Esophagus squamous epithelium (tissue), 5 donors: Measurements from ENCODE around the gene DMKN. TPM values are rescaled to one million over a fixed set of nuclear protein-coding genes. Genes with fewer than 3 reads are reported as not detected.

Experiments used
- DNase-seq: peaks from one replicate; lab custom pipeline; 2025; lab: John Stamatoyannopoulos, UW
- H3K27ac ChIP-seq, 4 donors: fragments of 200-600 bp; sonication (generic); one replicate each; pipeline ENCODE4 v1.5.1; 2016 to 2019; ENCODE audit warnings: mild to moderate bottlenecking in 1 of 4
- H3K27me3 ChIP-seq, 4 donors: fragments of 200-600 bp; sonication (generic); 1 replicate in 3 of 4; 2 replicates in 1 of 4; pipeline versions ENCODE4 v1.5.1 to v1.6.0; 2017 to 2021; ENCODE audit warnings: antibody characterized with exemption in 1 of 4
- H3K36me3 ChIP-seq, 3 donors: fragments of 200-600 bp; sonication (generic); one replicate each; pipeline ENCODE4 v1.5.1; 2016 to 2019
- H3K4me1 ChIP-seq, 3 donors: fragments of 200-600 bp; sonication (generic); one replicate each; pipeline ENCODE4 v1.5.1; 2017 to 2019
- H3K4me3 ChIP-seq, 4 donors: fragments of 200-600 bp; sonication (generic); 1 replicate in 3 of 4; 2 replicates in 1 of 4; pipeline ENCODE4 v1.5.1; 2016 to 2019; ENCODE audit warnings: mild to moderate bottlenecking in 2 of 4, moderate library complexity in 1 of 4
- H3K9me3 ChIP-seq, 3 donors: fragments of 200-600 bp; sonication (generic); one replicate each; pipeline ENCODE4 v1.5.1; 2016 to 2019
- CTCF ChIP-seq, 6 experiments: fragments of 450-650 bp in 4 of 6; fragments of 200-600 bp in 2 of 6; sonication (generic) in 2 of 6; IDR thresholded peaks; one replicate each; pipeline ENCODE4 v1.5.1; 2016 to 2019; ENCODE audit warnings: antibody characterized with exemption in 6 of 6, mild to moderate bottlenecking in 4 of 6, moderate library complexity in 4 of 6
- POLR2A ChIP-seq, 4 donors: fragments of 450-650 bp; IDR thresholded peaks; one replicate each; pipeline ENCODE4 v1.6.1; 2017; ENCODE audit warnings: antibody characterized with exemption in 4 of 4, mild to moderate bottlenecking in 4 of 4, moderate library complexity in 3 of 4
- WGBS, 2 donors: methylation state at CpG; one replicate each; pipeline ENCODE4 v1.1.5; 2018; 5-methylcytosine and 5-hydroxymethylcytosine counted together
- intact Hi-C: fragments of 100-400 bp; cut with DNase I; formaldehyde crosslinking; loops from one replicate; pipeline ENCODE4 v1.15.0; 2022
- total RNA-seq, 4 donors: library from RNA; depleted of rRNA; stranded (reverse); fragments of >200 nt; gene quantifications; one replicate each; pipeline ENCODE4 v1.1.0, GENCODE V29; 2016
- donor health status: DM: yes; HTN: yes; CAD: no.

DMKN gene, protein sequence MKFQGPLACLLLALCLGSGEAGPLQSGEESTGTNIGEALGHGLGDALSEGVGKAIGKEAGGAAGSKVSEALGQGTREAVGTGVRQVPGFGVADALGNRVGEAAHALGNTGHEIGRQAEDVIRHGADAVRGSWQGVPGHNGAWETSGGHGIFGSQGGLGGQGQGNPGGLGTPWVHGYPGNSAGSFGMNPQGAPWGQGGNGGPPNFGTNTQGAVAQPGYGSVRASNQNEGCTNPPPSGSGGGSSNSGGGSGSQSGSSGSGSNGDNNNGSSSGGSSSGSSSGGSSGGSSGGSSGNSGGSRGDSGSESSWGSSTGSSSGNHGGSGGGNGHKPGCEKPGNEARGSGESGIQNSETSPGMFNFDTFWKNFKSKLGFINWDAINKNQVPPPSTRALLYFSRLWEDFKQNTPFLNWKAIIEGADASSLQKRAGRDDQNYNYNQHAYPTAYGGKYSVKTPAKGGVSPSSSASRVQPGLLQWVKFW
- total RNA-seq = 100 to 1,000 TPM in 3 of 4 donors, 10 to 100 TPM in 1; 81.6 to 449 (median 257) TPM

GRCh38 chr19:35513628-35514281 is at the start of gene DMKN:
Gene DMKN (minus strand): TSS chr19:35513649. CDS start chr19:35513475, 174 bp downstream.
- intact Hi-C loops = no loop called here
- Histone ChIP-seq H3K36me3 (no peaks in the 10 kb centered on the region), H3K9me3 (no peaks in the 10 kb centered on the region), H3K4me1 (peaks cover 5 to 39% (median 13%) of the 10 kb centered on the region in 3 donors), H3K27ac (peak within 1 kb of the TSS; percentile 59 to 76 (median 70)), H3K4me3 (peak within 1 kb of the TSS in 1 of 4 donors; percentile 19), H3K27me3 (peaks cover 0 to 56% (median 0%) of the 10 kb centered on the region in 4 donors)
- TF ChIP-seq CTCF (IDR thresholded peaks at IDR 0.05) = peak in 2 of 6 experiments; percentile 4 to 14
- peak in 2 of 4 donors; percentile 12 to 37 for TF ChIP-seq POLR2A (IDR thresholded peaks at IDR 0.05)
- WGBS, 2 donors = 0% methylated on average over 5 of the region's 15 CpGs; no CpG with 5 or more reads in 1 of the 2 donors
- DNase-seq = no peak

GRCh38 chr19:35562776-35563175 is 49.3 kb upstream of the DMKN start:
- Histone ChIP-seq H3K4me3 (no peak overlapping the region), H3K27ac (no peak overlapping the region), H3K4me1 (peaks cover 6 to 10% (median 9%) of the 10 kb centered on the region in 3 donors), H3K27me3 (peaks cover 0 to 79% (median 4%) of the 10 kb centered on the region in 4 donors), H3K9me3 (no peaks in the 10 kb centered on the region), H3K36me3 (no peaks in the 10 kb centered on the region)
- 37 to 68% methylated on average over 2 of the region's 2 CpGs for WGBS, 2 donors
- DNase-seq = no peak
- intact Hi-C loops = no loop called here
- TF ChIP-seq POLR2A (IDR thresholded peaks at IDR 0.05) (no peak), CTCF (IDR thresholded peaks at IDR 0.05) (no peak)

- H3K27me3 ChIP-seq = peaks cover 0 to 79% (median 4%) of the 10 kb centered on the region in 4 donors
- intact Hi-C loops = no loop called here
- H3K4me3 ChIP-seq = no peak overlapping the region
- TF ChIP-seq CTCF (IDR thresholded peaks at IDR 0.05) (no peak), POLR2A (IDR thresholded peaks at IDR 0.05) (no peak)
- H3K4me1 ChIP-seq = peaks cover 6 to 14% (median 13%) of the 10 kb centered on the region in 3 donors
- 51 to 66% methylated on average over 5 to 9 of the region's 17 CpGs for WGBS, 2 donors
- no peaks in the 10 kb centered on the region for H3K36me3 ChIP-seq
- no peak for DNase-seq
- H3K9me3 ChIP-seq = no peaks in the 10 kb centered on the region
- H3K27ac ChIP-seq = no peak overlapping the region
These were observed 48.9 kb upstream of the DMKN start for GRCh38 chr19:35562336-35562735.

DNA sequence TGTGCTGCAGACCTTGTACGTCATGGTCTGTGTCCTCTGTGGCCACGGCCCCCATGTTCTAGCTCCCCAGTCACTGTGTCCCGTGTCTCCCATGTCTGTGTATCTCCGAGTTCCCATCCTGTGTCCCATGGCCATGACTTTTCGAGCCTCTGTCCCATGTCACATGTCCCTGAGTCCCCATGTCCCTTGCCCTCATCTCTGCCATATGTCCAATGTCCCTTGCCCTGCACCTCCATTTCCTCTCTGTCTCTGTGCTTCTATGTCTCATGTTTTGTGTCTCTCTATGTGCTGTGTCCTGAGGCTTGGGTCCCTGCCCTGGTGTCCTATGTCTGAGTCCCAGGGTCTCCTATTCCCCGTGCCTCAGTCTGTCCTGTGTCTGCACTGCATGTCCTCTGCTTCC is 48.0 kb upstream of the DMKN start:
- no peak for DNase-seq
- Histone ChIP-seq H3K36me3 (no peaks in the 10 kb centered on the region), H3K4me1 (peaks cover 6 to 15% (median 13%) of the 10 kb centered on the region in 3 donors), H3K9me3 (no peaks in the 10 kb centered on the region), H3K27ac (no peak overlapping the region), H3K4me3 (no peak overlapping the region), H3K27me3 (peaks cover 0 to 83% (median 4%) of the 10 kb centered on the region in 4 donors)
- 71 to 73% methylated on average over 6 of the region's 6 CpGs for WGBS, 2 donors
- TF ChIP-seq CTCF (IDR thresholded peaks at IDR 0.05) (no peak), POLR2A (IDR thresholded peaks at IDR 0.05) (no peak)
- intact Hi-C loops = no loop called here
